ENCODE data around the gene SARM1.
A peak's percentile ranks its signal among the peaks of the same experiment; 100 is the strongest.
"Not testable (repeated sequence)": the region's sequence is repeated elsewhere in the genome, so short reads cannot be mapped to it uniquely, and the experiment has no call there.

Gene SARM1

GRCh38 chr17:28371245-28372202 lies at the start of gene SARM1:
Gene SARM1, plus strand, starts transcription at chr17:28371694. Its CDS starts 339 bp downstream, at chr17:28372033.
- peak; percentile 79 to 81 for DNase-seq

- no peak for DNase-seq
Measured at GRCh38 chr17:28324267-28324745, 47.2 kb upstream of the SARM1 start.

- no peak for DNase-seq
Measured at GRCh38 chr17:28324781-28325180, 46.7 kb upstream of the SARM1 start.

GRCh38 chr17:28325211-28325610 lies 46.3 kb upstream of the SARM1 start:
- no peak for DNase-seq

GRCh38 chr17:28326114-28326513 lies 45.4 kb upstream of the SARM1 start:
- DNase-seq, result no peak

- no peak for DNase-seq
Measured at GRCh38 chr17:28327031-28327607, 44.4 kb upstream of the SARM1 start.

- DNase-seq, result no peak
Measured at GRCh38 chr17:28327709-28328108, 43.8 kb upstream of the SARM1 start.

- DNase-seq, result no peak
Measured at GRCh38 chr17:28328325-28328724, 43.2 kb upstream of the SARM1 start.

GRCh38 chr17:28330671-28331070 lies 40.8 kb upstream of the SARM1 start:
- DNase-seq, result no peak

- no peak for DNase-seq
Measured at GRCh38 chr17:28331891-28332420, 39.5 kb upstream of the SARM1 start.

- DNase-seq, result no peak
Measured at GRCh38 chr17:28333083-28333746, 38.3 kb upstream of the SARM1 start.

GRCh38 chr17:28334171-28334570 lies 37.3 kb upstream of the SARM1 start:
- DNase-seq, result no peak

- DNase-seq, result no peak
Measured at GRCh38 chr17:28334666-28335200, 36.8 kb upstream of the SARM1 start.

- DNase-seq, result peak; percentile 97 to 98
Measured at GRCh38 chr17:28335201-28335958, 36.1 kb upstream of the SARM1 start, which contains the start of the genes IFT20 and TNFAIP1. Gene IFT20, minus strand, starts transcription at chr17:28335472. Its CDS starts 3,487 bp downstream, at chr17:28331985. Gene TNFAIP1, plus strand, starts transcription at chr17:28335761. Its CDS starts 3,761 bp downstream, at chr17:28339522.

- peak; percentile 13 to 59 for DNase-seq
Measured at GRCh38 chr17:28335959-28336871, 35.3 kb upstream of the SARM1 start.

- no peak for DNase-seq
Measured at GRCh38 chr17:28338056-28338768, 33.3 kb upstream of the SARM1 start.

GRCh38 chr17:28338769-28339212 lies 32.7 kb upstream of the SARM1 start:
- DNase-seq, result not testable (repeated sequence)

GRCh38 chr17:28339431-28339830 lies 32.1 kb upstream of the SARM1 start:
- DNase-seq, result no peak

- no peak for DNase-seq
Measured at GRCh38 chr17:28340374-28340773, 31.1 kb upstream of the SARM1 start.

- DNase-seq, result no peak
Measured at GRCh38 chr17:28341516-28341915, 30.0 kb upstream of the SARM1 start.

Measured in NCI-H2081 (cell line).